NCI-H82 (cell line): ENCODE measurements around the gene P4HA2.

Source experiments
- DNase-seq: peaks from one replicate; lab custom pipeline; 2025; lab: John Stamatoyannopoulos, UW

P4HA2 gene

DNA sequence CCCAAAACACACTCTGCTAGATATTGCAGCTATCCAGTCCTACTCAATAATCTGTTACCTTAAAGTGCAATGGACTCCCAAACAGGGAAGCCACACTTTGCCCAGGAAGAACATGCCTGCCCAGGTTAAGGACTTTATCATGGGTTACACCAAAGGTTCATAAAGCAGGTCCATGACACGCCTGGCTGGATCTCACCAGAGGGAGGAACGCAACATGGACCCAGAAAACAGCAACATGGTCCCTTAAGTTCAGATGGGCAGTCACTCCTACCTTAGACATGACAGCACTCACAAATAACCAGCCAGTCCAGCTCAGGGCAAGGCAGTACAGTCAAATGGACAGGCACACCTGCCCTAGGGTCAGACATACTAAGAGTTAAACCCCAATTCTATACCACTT lies 3.8 kb downstream of the P4HA2 start:
- DNase-seq: no peak

DNA sequence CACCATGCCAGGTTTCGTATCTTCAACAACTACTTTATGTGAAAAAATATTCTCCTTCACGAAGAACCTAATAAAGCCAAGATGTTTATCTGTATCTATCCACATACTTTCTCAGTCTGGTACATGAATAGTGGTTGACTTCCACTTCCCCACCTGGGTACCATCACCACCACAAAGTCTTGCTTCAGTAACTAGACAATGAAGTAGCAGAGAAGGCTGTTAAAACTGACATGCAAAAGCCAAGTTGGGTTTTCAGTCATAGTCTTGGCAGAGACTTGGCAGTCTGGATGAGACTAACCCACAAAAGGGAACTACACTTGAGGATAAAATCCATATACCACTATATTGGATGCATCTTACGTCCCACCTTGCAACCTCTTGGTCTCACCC lies 5.0 kb downstream of the P4HA2 start:
- DNase-seq: no peak

DNA sequence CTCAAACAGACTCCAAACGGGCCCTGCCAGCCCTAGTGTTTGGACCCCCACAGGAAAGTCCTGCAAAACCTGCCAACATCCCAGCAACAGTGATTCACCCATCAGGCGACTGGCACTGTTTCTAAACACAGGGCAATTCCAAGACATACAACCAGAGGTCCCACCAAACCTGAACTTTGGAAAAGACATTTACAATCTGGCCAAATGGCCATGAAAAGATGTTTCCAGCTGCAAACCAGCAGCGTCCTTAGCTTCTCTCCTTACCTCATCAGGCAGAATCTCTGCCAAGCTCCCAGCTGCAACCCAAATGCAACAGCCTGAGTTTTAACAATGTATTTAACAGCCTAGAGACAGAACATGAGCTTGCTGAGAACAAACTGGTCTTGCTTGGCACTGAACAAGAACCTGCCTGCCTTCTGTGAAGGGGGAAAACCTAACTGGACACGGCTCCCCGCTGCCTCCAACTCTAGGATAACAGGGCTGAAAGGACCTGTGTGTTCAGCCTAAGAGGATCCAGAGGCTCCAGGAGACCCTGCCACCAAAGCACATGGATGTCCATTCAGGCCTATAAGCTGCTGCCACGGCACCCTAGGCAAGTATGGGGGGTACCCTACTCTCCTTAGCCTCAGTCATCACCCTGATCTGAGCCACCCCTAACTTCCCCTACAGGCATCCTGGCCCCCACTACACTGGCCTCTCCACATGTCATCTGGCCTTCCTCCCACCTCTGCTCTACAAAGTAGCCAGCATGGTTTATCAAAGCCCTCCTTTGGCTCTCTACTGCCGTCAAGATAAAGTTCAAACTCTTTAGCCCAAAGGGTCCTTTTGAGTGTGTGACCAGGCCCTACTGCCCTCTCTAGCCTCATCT lies 5.6 kb downstream of the P4HA2 start:
- DNase-seq: no peak

DNA sequence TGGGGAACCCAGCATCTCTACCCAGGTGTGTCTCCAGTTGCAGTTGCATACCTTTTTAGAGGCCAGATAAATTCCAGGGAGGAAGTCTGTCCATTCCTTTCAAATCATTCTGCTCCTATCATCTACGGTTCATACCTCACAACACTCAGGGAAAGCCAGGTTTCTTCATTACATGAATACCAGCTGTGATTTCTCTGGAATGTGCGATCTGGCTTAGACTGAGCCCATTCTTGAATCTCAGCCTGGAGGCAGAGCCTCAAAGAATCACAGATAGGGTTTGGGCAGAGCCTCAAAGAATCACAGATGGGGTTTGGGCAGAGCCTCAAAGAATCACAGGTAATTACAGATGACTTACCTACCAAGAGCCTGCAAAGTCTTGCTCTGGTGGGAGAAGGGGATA lies 7.2 kb downstream of the P4HA2 start:
- no peak for DNase-seq

DNA sequence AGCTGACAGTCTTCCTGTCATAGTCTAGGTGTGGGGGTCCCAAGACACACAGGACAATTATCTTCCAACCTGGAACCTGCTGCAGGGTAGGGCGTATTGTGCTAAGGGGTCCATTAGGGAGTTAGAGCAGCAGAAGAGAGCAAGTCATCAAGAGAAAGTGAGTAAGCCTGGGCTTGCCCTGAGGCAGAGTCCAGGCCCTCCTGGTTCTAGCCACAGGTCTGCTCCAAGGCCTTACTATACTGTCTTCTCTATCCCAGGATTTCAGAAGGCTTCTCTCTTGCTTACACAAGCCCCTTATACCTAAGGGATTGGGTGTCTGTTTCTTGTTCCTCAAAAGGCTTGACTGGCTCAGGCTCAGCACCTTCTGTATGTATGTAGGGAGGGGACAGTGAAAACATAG lies 7.7 kb downstream of the P4HA2 start:
- no peak for DNase-seq

- DNase-seq: no peak
These were observed 8.2 kb downstream of the P4HA2 start for GRCh38 chr5:132219289-132219970.

- no peak for DNase-seq
These were observed 9.3 kb downstream of the P4HA2 start for GRCh38 chr5:132218321-132218720.

DNA sequence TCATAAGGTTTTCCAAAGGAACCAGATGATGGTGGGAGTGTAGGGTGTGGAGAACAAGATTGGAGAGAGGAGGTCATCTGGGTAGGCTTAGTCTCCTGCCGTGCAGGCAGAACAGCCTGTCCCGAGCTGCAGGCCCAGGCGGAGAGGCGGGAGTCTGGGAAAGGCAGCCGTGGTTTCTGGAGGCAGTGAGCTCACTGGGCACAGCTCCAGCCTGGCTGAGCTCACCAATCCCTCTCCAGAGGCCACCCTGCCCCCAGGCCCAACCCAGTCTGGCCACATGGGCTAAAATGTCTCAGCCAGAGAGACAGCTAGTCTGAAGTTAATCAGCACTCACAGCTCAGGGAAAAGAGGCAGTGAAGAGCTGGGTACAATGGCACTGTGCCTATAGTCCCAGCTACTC lies 12.3 kb downstream of the P4HA2 start:
- no peak for DNase-seq

- no peak for DNase-seq
These were observed 13.2 kb downstream of the P4HA2 start for GRCh38 chr5:132214491-132214890.

DNA sequence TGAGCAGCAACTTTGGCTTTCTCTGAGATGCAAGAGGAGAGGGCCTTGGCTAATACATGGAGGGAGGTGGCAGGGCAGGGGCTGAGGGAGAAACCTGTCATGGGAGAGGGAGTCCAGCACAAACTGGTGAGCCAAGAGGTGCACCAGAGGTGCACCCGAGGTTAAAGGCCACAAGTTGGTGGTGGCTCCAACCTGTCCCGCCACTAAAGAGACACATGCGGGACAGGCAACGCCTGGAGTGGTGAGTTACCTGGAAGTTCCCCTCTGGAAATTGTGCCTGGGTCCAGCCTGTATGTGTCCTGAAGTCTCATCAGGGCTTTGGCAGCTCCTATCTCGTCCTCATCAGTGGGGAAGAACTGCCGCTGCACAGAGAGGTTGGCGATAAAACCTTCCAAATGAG lies 14.0 kb downstream of the P4HA2 start:
- no peak for DNase-seq

DNA sequence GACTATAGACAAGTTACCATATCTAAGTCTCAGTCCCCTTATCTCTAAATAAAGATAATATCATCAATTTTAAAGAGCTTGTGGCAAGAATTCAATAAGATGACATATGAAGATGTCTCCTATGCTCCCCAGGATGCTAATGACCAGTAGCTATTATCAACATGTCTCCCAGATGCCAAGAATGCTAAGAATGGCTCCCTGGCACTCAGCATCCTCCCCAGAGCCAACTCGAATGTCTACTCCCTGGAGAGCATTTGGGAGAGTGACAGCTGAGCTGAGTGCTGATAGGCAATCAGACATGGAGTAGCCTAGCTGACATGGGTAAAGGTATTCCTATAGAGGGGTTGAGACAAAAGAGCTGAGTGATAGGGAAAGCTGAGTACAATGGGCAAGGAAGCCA lies 15.9 kb downstream of the P4HA2 start:
- DNase-seq: no peak

GRCh38 chr5:132210944-132211343 lies 16.7 kb downstream of the P4HA2 start:
- DNase-seq: no peak

DNA sequence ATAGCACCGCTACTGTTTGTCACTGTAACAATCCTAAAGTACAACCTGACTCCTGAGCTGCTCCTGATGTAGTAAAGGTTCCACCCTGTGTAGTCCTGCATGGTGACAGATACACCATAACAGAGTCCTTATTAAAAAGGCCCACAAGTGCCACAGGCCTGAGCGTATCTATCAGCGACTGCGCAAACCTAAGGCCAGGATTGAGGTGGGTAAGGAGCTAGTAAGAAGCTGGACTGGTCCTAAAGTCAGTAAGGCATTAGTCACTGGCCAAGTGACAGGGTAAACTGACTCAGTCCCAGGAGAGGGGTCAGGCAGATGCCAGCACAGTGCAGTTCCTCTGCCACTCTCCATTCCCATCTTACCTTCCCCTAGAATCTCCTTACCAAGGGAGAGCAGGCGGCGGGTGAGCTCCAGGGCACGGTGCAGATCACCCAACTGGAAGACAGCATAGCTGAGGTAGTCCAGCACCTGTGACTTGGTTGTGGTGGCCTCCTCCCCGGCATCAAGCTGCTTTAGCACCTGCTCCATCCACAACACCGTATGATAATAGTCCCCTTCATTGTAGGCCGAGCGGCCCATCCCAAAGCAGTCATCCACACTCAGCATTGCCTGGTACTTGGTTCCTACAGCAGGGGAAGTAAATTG lies 17.6 kb downstream of the P4HA2 start:
- no peak for DNase-seq

GRCh38 chr5:132209131-132209530 lies 18.5 kb downstream of the P4HA2 start:
- DNase-seq: no peak

DNA sequence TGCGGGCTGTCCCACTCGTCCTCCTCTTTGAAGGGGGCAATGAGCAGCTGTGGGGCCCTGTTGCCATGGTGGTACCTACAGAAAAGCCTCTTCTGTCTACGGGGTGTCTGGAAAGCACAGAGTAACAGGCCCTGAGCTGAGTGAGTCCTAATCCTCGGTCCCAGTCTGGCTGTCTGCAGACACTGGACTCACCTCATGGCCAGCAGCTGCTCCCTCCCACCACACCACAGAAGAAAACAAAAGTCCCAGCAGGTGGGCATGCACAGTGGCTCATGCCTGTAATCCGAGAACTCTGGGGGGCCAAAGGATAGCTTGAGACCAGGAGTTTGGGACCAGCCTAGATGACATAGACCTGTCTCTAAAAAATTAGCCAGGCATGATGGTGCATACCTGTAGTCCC lies 19.9 kb downstream of the P4HA2 start:
- DNase-seq: peak; percentile 51

DNA sequence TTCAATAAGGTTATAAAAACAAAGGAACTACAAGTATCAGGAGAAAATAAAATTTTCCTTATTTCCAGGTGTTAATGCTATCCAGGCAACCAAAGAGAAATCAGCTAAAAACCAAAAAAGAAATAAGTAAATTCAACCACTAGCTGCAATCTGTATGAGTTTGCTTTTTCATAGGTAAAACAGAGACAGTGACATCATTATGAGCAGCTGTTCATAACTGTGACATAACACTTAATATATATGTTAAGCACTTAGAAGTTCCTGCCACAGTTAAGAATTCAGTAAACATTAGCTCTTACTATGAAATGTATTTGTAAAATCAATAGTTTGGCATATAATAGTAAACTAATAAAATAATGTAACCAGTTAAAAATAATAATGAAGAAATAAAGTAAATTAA lies 20.9 kb downstream of the P4HA2 start:
- no peak for DNase-seq

DNA sequence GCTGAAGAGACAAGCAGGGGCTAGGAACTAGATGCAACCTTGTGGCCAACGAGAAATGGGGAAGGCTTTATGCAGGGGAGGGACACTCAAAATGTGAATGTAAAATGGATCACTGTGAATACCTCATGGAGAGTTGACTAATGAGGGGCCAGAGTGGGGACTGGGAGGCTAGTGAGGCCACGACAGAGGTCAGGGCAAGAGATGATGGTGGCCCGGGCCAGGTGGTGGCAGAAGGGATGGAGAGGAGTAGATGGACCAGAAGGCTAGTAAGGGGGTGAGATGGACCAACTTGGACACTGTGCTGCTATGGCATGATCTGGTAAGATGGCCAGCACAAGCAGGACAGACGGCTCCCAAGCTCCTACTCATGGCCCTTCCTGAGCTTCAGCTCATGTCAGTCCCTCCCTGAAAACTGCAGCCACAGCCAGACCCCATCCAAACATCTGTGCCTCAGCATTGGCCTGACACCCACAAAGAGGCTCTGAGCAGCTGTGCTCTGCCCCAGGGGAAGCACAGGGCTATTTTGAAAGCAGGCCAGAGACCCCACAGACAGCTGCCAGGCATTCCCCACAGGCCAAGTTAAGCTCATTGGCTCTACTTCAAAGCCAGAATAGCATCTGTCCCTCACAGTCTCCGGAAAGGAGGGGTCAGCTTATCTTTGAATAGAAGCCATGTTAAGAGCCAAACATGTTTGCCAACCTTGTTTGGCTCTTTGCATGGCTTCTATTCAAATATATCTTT lies 22.1 kb downstream of the P4HA2 start:
- DNase-seq: peak; percentile 95

GRCh38 chr5:132204371-132205135 lies 23.1 kb downstream of the P4HA2 start:
- no peak for DNase-seq

GRCh38 chr5:132203916-132204315 lies 23.7 kb downstream of the P4HA2 start:
- DNase-seq: no peak

DNA sequence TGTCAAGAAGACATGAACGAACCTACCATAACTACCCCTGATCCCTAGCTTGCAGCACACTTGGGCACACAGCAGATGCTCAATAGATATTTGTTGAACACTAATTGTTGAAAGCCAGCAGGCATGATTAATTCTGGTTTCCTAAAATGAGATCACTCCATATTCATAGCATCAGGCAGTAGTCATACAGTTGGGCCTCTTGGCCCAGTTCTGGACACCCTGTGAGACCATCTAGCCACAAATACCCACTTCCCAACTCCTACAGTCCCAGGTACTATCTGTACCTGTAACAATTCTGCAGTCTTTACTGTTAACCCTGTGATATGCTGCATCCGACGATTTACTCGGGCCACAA lies 24.2 kb downstream of the P4HA2 start:
- DNase-seq: no peak

DNA sequence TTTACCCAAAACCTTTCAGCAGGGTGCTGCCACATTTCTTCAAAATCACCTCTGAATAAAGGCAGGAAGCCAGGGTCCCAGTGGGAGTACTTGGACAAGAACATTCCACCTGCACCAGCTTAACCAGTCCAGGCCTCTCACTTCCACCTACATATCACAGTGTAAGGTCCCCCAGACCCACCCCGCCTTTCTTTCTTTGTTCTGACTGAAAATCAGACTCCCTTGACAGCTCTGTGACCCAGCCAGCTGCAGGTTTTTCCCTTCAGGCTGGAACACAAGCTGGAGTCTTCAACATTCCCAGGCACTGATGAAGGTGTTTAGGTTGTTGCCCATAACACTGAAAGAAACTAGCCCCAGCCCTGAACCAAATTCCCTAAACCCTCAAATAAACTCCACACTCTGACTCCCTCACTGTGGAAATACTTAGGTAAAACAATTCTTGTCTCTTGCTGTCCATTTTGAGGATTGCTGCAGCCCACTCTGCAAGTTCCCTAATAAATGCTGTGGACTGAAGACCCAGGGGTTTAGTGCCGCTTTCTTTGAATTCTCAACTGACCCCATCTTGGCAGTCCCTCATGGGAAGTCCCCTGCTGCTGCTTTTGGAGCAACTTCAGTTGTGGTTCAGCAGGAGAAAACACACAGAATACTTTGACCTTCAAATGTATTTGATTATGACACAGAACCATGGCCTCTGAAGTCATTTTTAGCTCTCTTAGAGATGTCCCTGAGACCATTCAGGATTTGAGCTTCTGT lies 24.8 kb downstream of the P4HA2 start:
- DNase-seq: no peak
